SK-N-SH (cell line): ENCODE results near the gene CLEC2D.

Experiments used
- ELF1 ChIP-seq: IDR thresholded peaks from 2 replicates; pipeline ENCODE4 v1.4.0; 2012
- EP300 ChIP-seq, 2 experiments: IDR thresholded peaks; 2 replicates each; pipeline versions ENCODE4 v1.4.0 to v1.6.1; 2012; ENCODE audit warnings: borderline replicate concordance in 1 of 2, low read depth in 1 of 2, low read length in 1 of 2
- POLR2AphosphoS5 ChIP-seq: IDR thresholded peaks from 2 replicates; pipeline ENCODE4 v1.6.1; 2012; ENCODE audit warnings: low read depth, low read length
- REST ChIP-seq: IDR thresholded peaks from 2 replicates; pipeline ENCODE4 v1.6.1; 2012; ENCODE audit warnings: mild to moderate bottlenecking, low read depth, low read length, moderate library complexity

GRCh38 chr12:9699269-9699897, 29.9 kb downstream of the CLEC2D start:
- TF ChIP-seq POLR2AphosphoS5 (no peak), REST (no peak), EP300 (IDR thresholded peaks at IDR 0.05; ENCODE audit: borderline replicate concordance in 1 of 2, low read depth in 1 of 2, low read length in 1 of 2) (no peak), ELF1 (no peak)
